CD8-positive, alpha-beta memory T cell (primary cell): ENCODE results near the gene PRSS50. TPM values are rescaled to one million over a fixed set of nuclear protein-coding genes. Genes with fewer than 3 reads are reported as not detected.
"Not testable (repeated sequence)": the region's sequence is repeated elsewhere in the genome, so short reads cannot be mapped to it uniquely, and the experiment has no call there.

Experiments
- CTCF ChIA-PET: fragments of 350-600 bp; sonication (Branson Sonifier 250); formaldehyde crosslinking; loops from one replicate; lab custom pipeline; 2021; ENCODE audit warnings: antibody characterized with exemption; lab: Charles Lee
- POLR2A ChIA-PET: fragments of 350-600 bp; sonication (Branson Sonifier 250); formaldehyde crosslinking; loops from one replicate; lab custom pipeline; 2021; ENCODE audit warnings: antibody characterized with exemption; lab: Charles Lee
- DNase-seq, 5 donors: peaks; one replicate each; pipeline versions ENCODE4 v3.0.0 to v3.0.0-alpha.2; 2020 to 2022; ENCODE audit warnings: mixed read lengths in 1 of 5
- H3K27ac ChIP-seq: one replicate; pipeline ENCODE4 v1.7.0; 2013; ENCODE audit warnings: low read depth, mild to moderate bottlenecking, low read length, moderate library complexity
- H3K27me3 ChIP-seq: 2 replicates; pipeline ENCODE4 v1.7.0; 2013; ENCODE audit warnings: low read length, mild to moderate bottlenecking; ENCODE audit not compliant: insufficient read depth, poor library complexity, severe bottlenecking
- H3K36me3 ChIP-seq: 2 replicates; pipeline ENCODE4 v1.7.0; 2013; ENCODE audit warnings: mild to moderate bottlenecking, low read length, moderate library complexity; ENCODE audit not compliant: insufficient read depth
- H3K4me1 ChIP-seq: 2 replicates; pipeline ENCODE4 v1.7.0; 2013; ENCODE audit warnings: mild to moderate bottlenecking, low read length, moderate library complexity; ENCODE audit not compliant: insufficient read depth
- H3K4me3 ChIP-seq: 2 replicates; pipeline ENCODE4 v1.7.0; 2013; ENCODE audit warnings: mild to moderate bottlenecking, low read length
- H3K9me3 ChIP-seq: 2 replicates; pipeline ENCODE4 v1.7.0; 2013; ENCODE audit warnings: mild to moderate bottlenecking, low read length
- H3K27ac Mint-ChIP-seq, 8 donors: one replicate each; pipeline ENCODE4 v1.8.0; 2020 to 2021; ENCODE audit warnings: mixed read lengths in 8 of 8, mild to moderate bottlenecking in 6 of 8, inconsistent platforms in 3 of 8, moderate library complexity in 3 of 8
- H3K27me3 Mint-ChIP-seq, 2 donors: one replicate each; pipeline ENCODE4 v1.8.0; 2020 to 2021; ENCODE audit warnings: mixed read lengths in 2 of 2, mild to moderate bottlenecking in 1 of 2, moderate library complexity in 1 of 2
- H3K36me3 Mint-ChIP-seq, 3 donors: one replicate each; pipeline ENCODE4 v1.8.0; 2020 to 2021; ENCODE audit warnings: mixed read lengths in 3 of 3, inconsistent platforms in 1 of 3, mild to moderate bottlenecking in 1 of 3
- H3K4me1 Mint-ChIP-seq, 3 donors: one replicate each; pipeline ENCODE4 v1.8.0; 2020 to 2021; ENCODE audit warnings: mixed read lengths in 3 of 3, inconsistent platforms in 1 of 3, mild to moderate bottlenecking in 1 of 3
- H3K4me3 Mint-ChIP-seq, 7 donors: one replicate each; pipeline ENCODE4 v1.8.0; 2020 to 2021; ENCODE audit warnings: mixed read lengths in 7 of 7, mild to moderate bottlenecking in 6 of 7, moderate library complexity in 4 of 7, inconsistent platforms in 2 of 7
- H3K9me3 Mint-ChIP-seq, 5 donors: one replicate each; pipeline ENCODE4 v1.8.0; 2020 to 2022; ENCODE audit warnings: mixed read lengths in 5 of 5, mild to moderate bottlenecking in 3 of 5, moderate library complexity in 2 of 5, inconsistent platforms in 1 of 5
- polyA plus RNA-seq: library from polyadenylated mRNA; unstranded; fragments of 300-500 nt; fragmentation: Illumina TruSeq; gene quantifications from one replicate; pipeline ENCODE4 v1.2.3, GENCODE V29; 2021
- total RNA-seq, 2 experiments: library from RNA; stranded (reverse); gene quantifications; one replicate each; pipeline ENCODE4 v1.2.3, GENCODE V29; 2021

Gene PRSS50
- total and polyA plus RNA-seq, 3 experiments from 2014 or later = 0.13 TPM; not detected in 2

- Mint-ChIP-seq H3K27ac (no peak overlapping the region), H3K9me3 (no peaks in the 10 kb centered on the region), H3K4me3 (no peak overlapping the region), H3K36me3 (no peaks in the 10 kb centered on the region), H3K27me3 (no peaks in the 10 kb centered on the region), H3K4me1 (no peaks in the 10 kb centered on the region)
- no peak overlapping the region for H3K4me3 ChIP-seq
- no peaks in the 10 kb centered on the region for H3K27me3 ChIP-seq
- DNase-seq = no peak
- no peaks in the 10 kb centered on the region for H3K36me3 ChIP-seq
- no peaks in the 10 kb centered on the region for H3K4me1 ChIP-seq
- no peaks in the 10 kb centered on the region for H3K9me3 ChIP-seq
- POLR2A ChIA-PET = no interaction called here
- no peak overlapping the region for H3K27ac ChIP-seq
- CTCF ChIA-PET = no interaction called here
Measured at GRCh38 chr3:46750555-46751038, 32.9 kb upstream of the PRSS50 start.

GRCh38 chr3:46749129-46749528 lies 31.5 kb upstream of the PRSS50 start:
- Mint-ChIP-seq H3K36me3 (no peaks in the 10 kb centered on the region), H3K9me3 (no peaks in the 10 kb centered on the region), H3K27ac (no peak overlapping the region), H3K4me3 (no peak overlapping the region), H3K4me1 (no peaks in the 10 kb centered on the region), H3K27me3 (peaks cover 0 to under 1% of the 10 kb centered on the region in 2 donors)
- ChIA-PET POLR2A (no interaction called here), CTCF (no interaction called here)
- Histone ChIP-seq H3K27ac (no peak overlapping the region), H3K36me3 (no peaks in the 10 kb centered on the region), H3K4me3 (no peak overlapping the region), H3K27me3 (no peaks in the 10 kb centered on the region), H3K9me3 (no peaks in the 10 kb centered on the region), H3K4me1 (no peaks in the 10 kb centered on the region)
- no peak for DNase-seq

DNA sequence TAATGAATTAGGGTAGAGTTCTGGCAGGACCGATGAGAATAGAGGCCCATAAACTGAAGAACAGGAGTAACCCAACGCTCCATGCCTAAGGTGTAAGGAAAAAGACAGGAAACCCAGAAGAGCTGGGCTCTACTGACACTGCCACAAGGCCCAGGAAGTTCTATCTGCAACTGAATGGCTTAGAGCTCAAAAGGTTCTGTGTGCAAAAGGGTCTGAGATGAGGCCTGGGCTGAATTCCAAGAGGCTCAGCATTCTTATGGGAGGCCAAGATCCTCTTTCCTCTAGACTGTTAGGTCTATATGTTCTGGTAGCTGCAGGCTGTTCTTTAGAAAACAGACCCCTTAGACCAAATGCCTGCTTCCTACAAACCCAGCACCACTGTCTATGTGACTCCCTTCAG lies 30.5 kb upstream of the PRSS50 start:
- POLR2A ChIA-PET = no interaction called here
- CTCF ChIA-PET = no interaction called here

DNA sequence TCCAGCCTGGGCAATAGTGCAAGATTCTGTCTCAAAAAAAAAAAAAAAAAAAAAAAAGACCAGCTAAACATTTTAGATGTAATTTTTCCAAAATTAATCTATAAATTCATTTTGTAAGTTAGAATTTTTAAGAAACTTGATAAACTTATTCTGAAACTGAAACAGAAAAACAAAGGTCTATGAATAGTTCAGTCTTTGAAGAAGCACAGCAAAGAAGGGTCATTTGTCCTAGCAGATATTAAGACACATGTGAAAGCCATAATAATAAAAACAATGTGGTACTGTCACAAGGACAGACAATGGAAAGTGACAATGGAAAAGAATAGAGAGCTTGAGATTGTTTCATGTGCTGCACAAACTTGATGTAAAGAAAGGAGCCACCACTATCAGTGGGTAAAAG lies 29.0 kb upstream of the PRSS50 start:
- Mint-ChIP-seq H3K27ac (no peak overlapping the region), H3K4me1 (no peaks in the 10 kb centered on the region), H3K27me3 (peaks cover 1 to 4% of the 10 kb centered on the region in 2 donors), H3K9me3 (no peaks in the 10 kb centered on the region), H3K36me3 (no peaks in the 10 kb centered on the region), H3K4me3 (no peak overlapping the region)
- no peak overlapping the region for H3K4me3 ChIP-seq
- CTCF ChIA-PET = no interaction called here
- no peak overlapping the region for H3K27ac ChIP-seq
- H3K27me3 ChIP-seq = no peaks in the 10 kb centered on the region
- H3K9me3 ChIP-seq = no peaks in the 10 kb centered on the region
- H3K4me1 ChIP-seq = no peaks in the 10 kb centered on the region
- POLR2A ChIA-PET = no interaction called here
- no peak for DNase-seq
- no peaks in the 10 kb centered on the region for H3K36me3 ChIP-seq

More for the DNA sequence above, 30.5 kb upstream of the PRSS50 start:
- Histone ChIP-seq H3K9me3 (no peaks in the 10 kb centered on the region), H3K4me1 (no peaks in the 10 kb centered on the region), H3K36me3 (no peaks in the 10 kb centered on the region), H3K4me3 (no peak overlapping the region), H3K27ac (no peak overlapping the region), H3K27me3 (no peaks in the 10 kb centered on the region)
- no peaks in the 10 kb centered on the region for H3K9me3 Mint-ChIP-seq
- peaks cover 0 to 1% of the 10 kb centered on the region in 2 donors for H3K27me3 Mint-ChIP-seq
- no peak overlapping the region for H3K4me3 Mint-ChIP-seq
- no peak for DNase-seq
- H3K4me1 Mint-ChIP-seq = no peaks in the 10 kb centered on the region
- H3K27ac Mint-ChIP-seq = no peak overlapping the region
- no peaks in the 10 kb centered on the region for H3K36me3 Mint-ChIP-seq

- Mint-ChIP-seq H3K4me3 (no peak overlapping the region), H3K27me3 (peaks cover 1 to 4% of the 10 kb centered on the region in 2 donors), H3K4me1 (no peaks in the 10 kb centered on the region), H3K9me3 (no peaks in the 10 kb centered on the region), H3K36me3 (no peaks in the 10 kb centered on the region), H3K27ac (peak overlapping the region in 1 of 8 donors; percentile 8)
- DNase-seq = no peak
- Histone ChIP-seq H3K36me3 (no peaks in the 10 kb centered on the region), H3K4me1 (no peaks in the 10 kb centered on the region), H3K27me3 (no peaks in the 10 kb centered on the region), H3K27ac (no peak overlapping the region), H3K9me3 (no peaks in the 10 kb centered on the region), H3K4me3 (no peak overlapping the region)
- ChIA-PET POLR2A (no interaction called here), CTCF (interaction anchor here (1.0 kb wide), 1 partner anchor 19 kb away, joined by 3 read pairs; no protein-coding TSS in a partner anchor)
Measured at GRCh38 chr3:46742992-46743585, 25.4 kb upstream of the PRSS50 start.

GRCh38 chr3:46739565-46739964 lies 21.9 kb upstream of the PRSS50 start:
- H3K4me1 Mint-ChIP-seq, H3K27ac ChIP-seq, H3K36me3 ChIP-seq, H3K9me3 ChIP-seq, POLR2A ChIA-PET, DNase-seq, H3K27ac Mint-ChIP-seq, CTCF ChIA-PET, H3K4me1 ChIP-seq, H3K4me3 ChIP-seq, H3K36me3 Mint-ChIP-seq, H3K4me3 Mint-ChIP-seq, H3K27me3 ChIP-seq, H3K9me3 Mint-ChIP-seq: not testable (repeated sequence)
- H3K27me3 Mint-ChIP-seq = peaks cover 1 to 17% of the 10 kb centered on the region in 2 donors

DNA sequence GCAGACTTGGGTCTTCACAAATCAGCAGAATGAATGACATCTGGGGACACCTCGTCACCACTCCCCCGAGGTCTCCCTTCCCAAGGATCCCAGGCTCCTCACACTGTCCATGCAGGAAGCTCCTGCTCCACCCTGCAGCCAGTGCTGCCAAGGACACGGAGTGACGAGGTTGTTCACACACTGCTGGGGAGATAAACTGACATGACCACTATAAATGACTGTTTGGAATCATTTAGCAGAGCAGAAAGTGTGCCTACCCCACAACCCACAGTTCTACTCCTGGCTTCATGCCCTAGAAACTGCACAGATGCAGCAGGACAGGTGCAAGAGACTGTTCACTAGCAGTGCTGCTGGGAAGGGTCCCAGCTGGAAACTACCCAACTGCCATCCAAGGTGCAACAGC lies 19.7 kb upstream of the PRSS50 start:
- Mint-ChIP-seq H3K9me3 (no peaks in the 10 kb centered on the region), H3K27me3 (peaks cover 2 to 22% of the 10 kb centered on the region in 2 donors), H3K4me1 (no peaks in the 10 kb centered on the region), H3K4me3 (no peak overlapping the region), H3K36me3 (no peaks in the 10 kb centered on the region), H3K27ac (no peak overlapping the region)
- Histone ChIP-seq H3K4me3 (no peak overlapping the region), H3K36me3 (no peaks in the 10 kb centered on the region), H3K27ac (no peak overlapping the region), H3K4me1 (no peaks in the 10 kb centered on the region), H3K9me3 (no peaks in the 10 kb centered on the region), H3K27me3 (no peaks in the 10 kb centered on the region)
- no peak for DNase-seq
- POLR2A ChIA-PET = no interaction called here
- CTCF ChIA-PET = no interaction called here

DNA sequence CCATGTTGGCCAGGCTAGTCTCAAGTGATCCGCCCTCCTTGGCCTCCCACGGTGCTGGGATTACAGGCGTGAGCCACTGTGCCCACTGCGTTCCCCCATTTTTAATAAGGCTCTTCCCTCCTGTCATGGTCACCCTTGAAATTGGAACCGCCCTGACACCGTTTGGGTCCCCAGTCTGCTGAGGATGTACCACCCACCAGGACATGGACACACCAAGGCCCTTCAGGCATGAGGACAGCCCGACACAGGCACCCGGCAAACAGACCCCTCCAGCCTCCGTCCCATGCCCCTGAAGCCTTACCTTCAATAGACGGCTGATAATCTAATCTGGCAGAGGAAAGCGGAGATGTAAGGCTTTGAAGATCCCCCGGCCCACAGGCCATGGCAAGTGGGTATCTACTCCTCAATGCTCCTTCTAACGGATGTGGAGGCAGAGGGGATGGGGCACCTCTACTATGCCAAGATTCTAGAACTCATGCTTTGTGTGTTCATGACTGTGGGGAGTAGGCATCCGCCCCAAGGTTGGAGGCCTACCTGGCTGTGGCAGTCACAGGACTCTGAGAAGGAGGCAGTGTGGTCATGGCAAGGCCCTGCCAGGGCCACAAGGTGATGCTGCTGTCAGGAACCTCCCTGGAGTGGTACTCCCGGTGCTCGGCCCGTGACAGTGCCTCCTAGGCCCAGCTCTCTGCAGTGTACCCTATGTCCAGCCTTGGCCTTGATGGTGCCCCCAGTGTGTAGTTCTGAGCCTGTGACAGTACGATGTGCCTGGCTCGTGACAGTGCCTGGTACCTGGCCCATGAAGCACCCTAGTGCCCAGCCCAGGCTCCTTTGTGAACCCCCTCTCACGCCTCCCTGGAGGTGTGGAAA lies 18.6 kb upstream of the PRSS50 start:
- Histone ChIP-seq H3K36me3 (no peaks in the 10 kb centered on the region), H3K27ac (no peak overlapping the region), H3K9me3 (no peaks in the 10 kb centered on the region), H3K4me1 (no peaks in the 10 kb centered on the region), H3K27me3 (no peaks in the 10 kb centered on the region), H3K4me3 (no peak overlapping the region)
- Mint-ChIP-seq H3K9me3 (no peaks in the 10 kb centered on the region), H3K27me3 (peaks cover 2 to 22% of the 10 kb centered on the region in 2 donors), H3K36me3 (no peaks in the 10 kb centered on the region), H3K27ac (no peak overlapping the region), H3K4me3 (no peak overlapping the region), H3K4me1 (no peaks in the 10 kb centered on the region)
- POLR2A ChIA-PET = no interaction called here
- CTCF ChIA-PET = no interaction called here
- no peak for DNase-seq
